Trophoblast cell (in vitro differentiated cells and primary cell): ENCODE data around the gene NHP2.

Source experiments
- DNase-seq, 2 donors: peaks; one replicate each; pipeline ENCODE4 v3.0.0-alpha.2; 2016
- H2AFZ ChIP-seq: 2 replicates; pipeline ENCODE4 v1.6.1; 2013; ENCODE audit warnings: low read length, moderate library complexity, mild to moderate bottlenecking; ENCODE audit not compliant: insufficient read depth, poor library complexity
- H2AK5ac ChIP-seq: 2 replicates; pipeline ENCODE4 v1.6.1; 2013; ENCODE audit warnings: mild to moderate bottlenecking, low read length
- H2BK120ac ChIP-seq: 2 replicates; pipeline ENCODE4 v1.6.1; 2013; ENCODE audit warnings: low read length, mild to moderate bottlenecking, moderate library complexity; ENCODE audit not compliant: insufficient read depth, poor library complexity
- H2BK12ac ChIP-seq: 2 replicates; pipeline ENCODE4 v1.6.1; 2013; ENCODE audit warnings: mild to moderate bottlenecking, low read length, moderate library complexity
- H2BK5ac ChIP-seq: 2 replicates; pipeline ENCODE4 v1.6.1; 2013; ENCODE audit warnings: low read length, low read depth, moderate library complexity, mild to moderate bottlenecking; ENCODE audit not compliant: poor library complexity
- H3K14ac ChIP-seq: 2 replicates; pipeline ENCODE4 v1.6.1; 2013; ENCODE audit warnings: mild to moderate bottlenecking, low read length
- H3K18ac ChIP-seq: 2 replicates; pipeline ENCODE4 v1.6.1; 2013; ENCODE audit warnings: mild to moderate bottlenecking, low read length
- H3K23ac ChIP-seq: 2 replicates; pipeline ENCODE4 v1.6.1; 2013; ENCODE audit warnings: low read length
- H3K27ac ChIP-seq: 2 replicates; pipeline ENCODE4 v1.5.1; 2013; ENCODE audit warnings: low read depth, mild to moderate bottlenecking, inconsistent platforms, low read length, moderate library complexity
- H3K27me3 ChIP-seq: 2 replicates; pipeline ENCODE4 v1.6.1; 2013; ENCODE audit warnings: inconsistent platforms, mild to moderate bottlenecking, low read length, moderate library complexity; ENCODE audit not compliant: insufficient read depth
- H3K36me3 ChIP-seq, 2 experiments: 1 replicate in 1 of 2; 2 replicates in 1 of 2; pipeline ENCODE4 v1.6.1; 2013; ENCODE audit warnings: low read length in 2 of 2, mild to moderate bottlenecking in 2 of 2, moderate library complexity in 1 of 2; ENCODE audit not compliant: insufficient read depth in 2 of 2, control insufficient read depth in 1 of 2
- H3K4ac ChIP-seq: 2 replicates; pipeline ENCODE4 v1.6.1; 2013; ENCODE audit warnings: low read depth, mild to moderate bottlenecking, low read length, moderate library complexity
- H3K4me1 ChIP-seq, 2 experiments: 1 replicate in 1 of 2; 2 replicates in 1 of 2; pipeline ENCODE4 v1.6.1; 2013; ENCODE audit warnings: low read length in 2 of 2, mild to moderate bottlenecking in 2 of 2, moderate library complexity in 1 of 2; ENCODE audit not compliant: insufficient read depth in 2 of 2, control insufficient read depth in 1 of 2
- H3K4me2 ChIP-seq: 2 replicates; pipeline ENCODE4 v1.6.1; 2013; ENCODE audit warnings: inconsistent platforms, mild to moderate bottlenecking, low read length, moderate library complexity
- H3K4me3 ChIP-seq: 2 replicates; pipeline ENCODE4 v1.5.1; 2013; ENCODE audit warnings: mild to moderate bottlenecking, low read depth, low read length, inconsistent platforms
- H3K79me1 ChIP-seq: one replicate; pipeline ENCODE4 v1.6.1; 2013; ENCODE audit warnings: low read length
- H3K79me2 ChIP-seq: 2 replicates; pipeline ENCODE4 v1.6.1; 2013; ENCODE audit warnings: low read length, mild to moderate bottlenecking; ENCODE audit not compliant: control insufficient read depth, insufficient read depth, poor library complexity
- H3K9ac ChIP-seq: 2 replicates; pipeline ENCODE4 v1.6.1; 2013; ENCODE audit warnings: mild to moderate bottlenecking, low read length
- H3K9me3 ChIP-seq: 2 replicates; pipeline ENCODE4 v1.6.1; 2013; ENCODE audit warnings: low read depth, mild to moderate bottlenecking, control low read depth, inconsistent platforms, low read length; ENCODE audit not compliant: insufficient read depth
- H4K12ac ChIP-seq: 2 replicates; pipeline ENCODE4 v1.6.1; 2013; ENCODE audit warnings: low read depth, mild to moderate bottlenecking, low read length, moderate library complexity
- H4K8ac ChIP-seq: 2 replicates; pipeline ENCODE4 v1.6.1; 2013; ENCODE audit warnings: low read depth, mild to moderate bottlenecking, low read length, moderate library complexity
- H4K91ac ChIP-seq: one replicate; pipeline ENCODE4 v1.6.1; 2013; ENCODE audit warnings: low read depth, mild to moderate bottlenecking, low read length, moderate library complexity
- WGBS: extraction: QIAGEN DNeasy Blood & Tissue Kit; methylation state at CpG from one replicate; pipeline ENCODE4 v1.1.7; 2013; ENCODE audit warnings: missing lambda C conversion rate; ENCODE audit not compliant: insufficient read length, insufficient coverage; ENCODE audit errors: extremely low coverage; 5-methylcytosine and 5-hydroxymethylcytosine counted together

NHP2 gene

GRCh38 chr5:178163772-178164735 is 10.4 kb upstream of the NHP2 start:
- no peak overlapping the region for H3K23ac ChIP-seq
- H2BK120ac ChIP-seq = no peak overlapping the region
- no peaks in the 10 kb centered on the region for H3K4me1 ChIP-seq
- H3K4me2 ChIP-seq = peak overlapping the region; percentile 25
- no peak overlapping the region for H4K8ac ChIP-seq
- no peak overlapping the region for H3K18ac ChIP-seq
- H3K14ac ChIP-seq = no peak overlapping the region
- H2AK5ac ChIP-seq = no peak overlapping the region
- no peaks in the 10 kb centered on the region for H3K79me2 ChIP-seq
- H3K4me3 ChIP-seq = no peak overlapping the region
- H3K79me1 ChIP-seq = no peaks in the 10 kb centered on the region
- H2AFZ ChIP-seq = peak overlapping the region; percentile 8
- no peaks in the 10 kb centered on the region for H3K27me3 ChIP-seq
- no CpG with 5 or more reads among the region's 33 CpGs for WGBS
- no peak overlapping the region for H2BK12ac ChIP-seq
- DNase-seq = peak; percentile 86 to 93
- H4K12ac ChIP-seq = no peak overlapping the region
- H3K9ac ChIP-seq = no peak overlapping the region
- no peaks in the 10 kb centered on the region for H3K9me3 ChIP-seq
- no peak overlapping the region for H3K27ac ChIP-seq
- no peak overlapping the region for H2BK5ac ChIP-seq
- no peak overlapping the region for H3K4ac ChIP-seq
- H3K36me3 ChIP-seq = no peaks in the 10 kb centered on the region
- no peak overlapping the region for H4K91ac ChIP-seq

GRCh38 chr5:178162481-178162880 is 8.8 kb upstream of the NHP2 start:
- H3K9ac ChIP-seq = no peak overlapping the region
- no peak overlapping the region for H4K91ac ChIP-seq
- H4K8ac ChIP-seq = no peak overlapping the region
- H3K4ac ChIP-seq = no peak overlapping the region
- no peak overlapping the region for H3K4me3 ChIP-seq
- WGBS = no CpG with 5 or more reads among the region's 9 CpGs
- no peak overlapping the region for H2BK120ac ChIP-seq
- no peaks in the 10 kb centered on the region for H3K79me1 ChIP-seq
- no peak overlapping the region for H3K27ac ChIP-seq
- H3K36me3 ChIP-seq = no peaks in the 10 kb centered on the region
- no peak overlapping the region for H3K4me2 ChIP-seq
- no peaks in the 10 kb centered on the region for H3K4me1 ChIP-seq
- H4K12ac ChIP-seq = no peak overlapping the region
- H3K23ac ChIP-seq = no peak overlapping the region
- DNase-seq = peak; percentile 37 to 46
- no peak overlapping the region for H2AK5ac ChIP-seq
- H3K9me3 ChIP-seq = no peaks in the 10 kb centered on the region
- H2BK5ac ChIP-seq = no peak overlapping the region
- no peaks in the 10 kb centered on the region for H3K27me3 ChIP-seq
- H2BK12ac ChIP-seq = no peak overlapping the region
- H2AFZ ChIP-seq = no peak overlapping the region
- H3K79me2 ChIP-seq = no peaks in the 10 kb centered on the region
- no peak overlapping the region for H3K18ac ChIP-seq
- no peak overlapping the region for H3K14ac ChIP-seq

- no peak overlapping the region for H4K91ac ChIP-seq
- H4K12ac ChIP-seq = no peak overlapping the region
- no peaks in the 10 kb centered on the region for H3K36me3 ChIP-seq
- no peak overlapping the region for H3K14ac ChIP-seq
- no peak overlapping the region for H2BK12ac ChIP-seq
- no peak overlapping the region for H2AFZ ChIP-seq
- H3K4me1 ChIP-seq = no peaks in the 10 kb centered on the region
- H3K4ac ChIP-seq = no peak overlapping the region
- no peak overlapping the region for H3K27ac ChIP-seq
- H2AK5ac ChIP-seq = no peak overlapping the region
- no peak overlapping the region for H3K9ac ChIP-seq
- H2BK120ac ChIP-seq = no peak overlapping the region
- H3K18ac ChIP-seq = no peak overlapping the region
- no peaks in the 10 kb centered on the region for H3K9me3 ChIP-seq
- H3K4me3 ChIP-seq = no peak overlapping the region
- no peak overlapping the region for H2BK5ac ChIP-seq
- H3K79me2 ChIP-seq = no peaks in the 10 kb centered on the region
- no peak for DNase-seq
- H3K4me2 ChIP-seq = no peak overlapping the region
- WGBS = no CpG with 5 or more reads among the region's 5 CpGs
- H4K8ac ChIP-seq = no peak overlapping the region
- H3K27me3 ChIP-seq = no peaks in the 10 kb centered on the region
- no peak overlapping the region for H3K23ac ChIP-seq
- H3K79me1 ChIP-seq = no peaks in the 10 kb centered on the region
Measured at GRCh38 chr5:178160176-178160575, 6.5 kb upstream of the NHP2 start.

GRCh38 chr5:178155065-178155464 is 1.4 kb upstream of the NHP2 start:
- no peak overlapping the region for H3K4me3 ChIP-seq
- peaks cover 4% of the 10 kb centered on the region for H3K79me2 ChIP-seq
- H3K9ac ChIP-seq = no peak overlapping the region
- H2BK5ac ChIP-seq = no peak overlapping the region
- H3K79me1 ChIP-seq = peaks cover 3% of the 10 kb centered on the region
- H3K14ac ChIP-seq = no peak overlapping the region
- H4K12ac ChIP-seq = no peak overlapping the region
- no peak overlapping the region for H3K4me2 ChIP-seq
- peaks cover 5 to 8% of the 10 kb centered on the region in 2 experiments for H3K4me1 ChIP-seq
- no peak overlapping the region for H3K18ac ChIP-seq
- H4K8ac ChIP-seq = no peak overlapping the region
- no peaks in the 10 kb centered on the region for H3K27me3 ChIP-seq
- H2BK120ac ChIP-seq = no peak overlapping the region
- no peak overlapping the region for H2BK12ac ChIP-seq
- WGBS = no CpG with 5 or more reads among the region's 8 CpGs
- no peaks in the 10 kb centered on the region for H3K9me3 ChIP-seq
- no peak overlapping the region for H3K4ac ChIP-seq
- H3K27ac ChIP-seq = no peak overlapping the region
- peaks cover 13 to 19% of the 10 kb centered on the region in 2 experiments for H3K36me3 ChIP-seq
- H4K91ac ChIP-seq = no peak overlapping the region
- H2AFZ ChIP-seq = no peak overlapping the region
- no peak for DNase-seq
- no peak overlapping the region for H3K23ac ChIP-seq
- H2AK5ac ChIP-seq = no peak overlapping the region
